HG03432 (cell line): ENCODE data around the gene PITPNC1.
"Not testable (repeated sequence)": the region's sequence is repeated elsewhere in the genome, so short reads cannot be mapped to it uniquely, and the experiment has no call there.

Experiments used
- ATAC-seq: cut with Tn5 transposase; IDR thresholded peaks from one replicate; pipeline ENCODE4 v1.9.1; 2021; ENCODE audit warnings: mild to moderate bottlenecking, moderate library complexity; ENCODE audit not compliant: unreplicated experiment

Gene PITPNC1

GRCh38 chr17:67707442-67707841, 330.4 kb downstream of the PITPNC1 start:
- ATAC-seq: no peak

GRCh38 chr17:67708378-67708777, 331.3 kb downstream of the PITPNC1 start:
- no peak for ATAC-seq

GRCh38 chr17:67711916-67712315, 334.8 kb downstream of the PITPNC1 start:
- no peak for ATAC-seq

GRCh38 chr17:67712375-67712774, 335.3 kb downstream of the PITPNC1 start:
- no peak for ATAC-seq

GRCh38 chr17:67713169-67713568, 336.1 kb downstream of the PITPNC1 start:
- no peak for ATAC-seq

- ATAC-seq: no peak
Observed at GRCh38 chr17:67716405-67716798, 339.3 kb downstream of the PITPNC1 start.

- no peak for ATAC-seq
Observed at GRCh38 chr17:67717192-67717623, 340.1 kb downstream of the PITPNC1 start.

GRCh38 chr17:67717624-67718324, 340.7 kb downstream of the PITPNC1 start, which contains the start of gene NOL11:
TSS of gene NOL11 (plus strand) at chr17:67717936. CDS start at chr17:67717948, 12 bp downstream.
- peak; percentile 97 for ATAC-seq

GRCh38 chr17:67718325-67718941, 341.4 kb downstream of the PITPNC1 start:
- ATAC-seq: peak; percentile 8

GRCh38 chr17:67725373-67725791, 348.3 kb downstream of the PITPNC1 start:
- ATAC-seq: no peak

GRCh38 chr17:67725807-67726206, 348.7 kb downstream of the PITPNC1 start:
- no peak for ATAC-seq

- ATAC-seq: not testable (repeated sequence)
Observed at GRCh38 chr17:67727152-67728039, 350.3 kb downstream of the PITPNC1 start.

GRCh38 chr17:67729903-67730302, 352.8 kb downstream of the PITPNC1 start:
- no peak for ATAC-seq

GRCh38 chr17:67730731-67731130, 353.6 kb downstream of the PITPNC1 start:
- ATAC-seq: no peak

- ATAC-seq: no peak
Observed at GRCh38 chr17:67733449-67733848, 356.4 kb downstream of the PITPNC1 start.

GRCh38 chr17:67737145-67737544, 360.1 kb downstream of the PITPNC1 start:
- ATAC-seq: no peak

GRCh38 chr17:67742025-67742424, 364.9 kb downstream of the PITPNC1 start:
- ATAC-seq: no peak
